ENCODE data around the gene ZXDB. TPM values are rescaled to one million over a fixed set of nuclear protein-coding genes. Genes with fewer than 3 reads are reported as not detected.

The ZXDB gene
- total RNA-seq, 1 donor from 2014 or later = 6.5 TPM

Other genes with a start within 250 kb of the ZXDB start
- gene NLRP2B, start 88.2 kb downstream of the ZXDB start, total RNA-seq = not detected

Data from mesenteric fat pad (tissue), 1 donor.